ENCODE measurements around the gene PROSER3. TPM values are rescaled to one million over a fixed set of nuclear protein-coding genes. Genes with fewer than 3 reads are reported as not detected.
A peak's percentile ranks its signal among the peaks of the same experiment; 100 is the strongest.

The PROSER3 gene
- total and polyA plus RNA-seq, 2 of the 13 experiments (the other 11 are each of a cell fraction or from before 2014, with no cell fraction given) = 5.1 to 5.7 TPM

DNA sequence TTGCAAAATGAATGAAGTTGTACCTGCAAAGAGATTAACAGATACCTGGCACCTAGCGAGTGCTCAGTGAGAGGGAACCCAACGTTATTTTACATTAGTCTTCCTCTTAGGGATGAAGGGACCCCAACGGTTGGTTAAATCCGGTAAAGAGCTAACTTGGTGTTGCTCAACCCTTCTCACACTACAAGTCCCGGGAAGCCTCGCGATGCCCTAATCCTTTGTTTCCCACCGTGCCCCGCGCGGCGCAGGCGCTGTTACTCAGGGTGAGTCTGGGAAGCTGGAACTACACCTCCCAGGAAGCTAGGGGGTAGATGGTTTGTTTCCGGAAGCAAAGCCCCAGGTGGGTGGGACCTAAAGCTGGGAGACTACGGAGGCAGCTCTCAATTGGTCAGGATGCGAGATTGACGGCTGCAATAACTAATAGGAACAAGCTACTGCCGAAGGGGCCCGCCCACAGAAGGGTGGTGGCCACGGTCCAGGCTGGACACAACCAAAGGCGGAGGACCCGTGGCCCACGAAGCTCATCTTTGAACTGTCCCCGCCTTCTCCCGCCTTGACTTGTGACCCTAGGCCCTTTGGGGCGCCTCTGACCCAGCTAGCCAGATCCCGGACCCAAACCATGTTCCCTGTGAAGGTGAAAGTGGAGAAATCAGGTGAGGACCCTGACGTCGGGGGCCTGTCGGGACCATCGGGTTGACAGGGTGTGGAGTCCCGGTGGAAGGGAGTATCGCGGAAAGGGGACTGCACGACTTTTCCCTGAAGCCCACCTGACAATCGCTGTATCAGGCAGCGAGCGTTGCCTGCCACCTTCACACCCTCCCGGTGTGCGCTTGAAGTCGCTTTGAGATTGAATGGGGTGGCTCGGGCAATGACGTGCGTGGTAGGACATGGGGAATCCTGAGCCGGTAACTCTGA lies 9.6 kb upstream of the PROSER3 start, which contains the start of gene LIN37 (continued):
- TF ChIP-seq NFATC3 (CRISPR knock-in tag; IDR thresholded peaks at IDR 0.05) (no peak), TRIM24 (CRISPR knock-in tag; IDR thresholded peaks at IDR 0.05) (no peak), ZNF20 (CRISPR knock-in tag; IDR thresholded peaks at IDR 0.05) (no peak), GATA4 (IDR thresholded peaks at IDR 0.05; ENCODE audit: borderline replicate concordance, low read depth) (peak; percentile 36; the same call in 1 of the 2 replicates), ZKSCAN5 (CRISPR knock-in tag; IDR thresholded peaks at IDR 0.05) (no peak), ZFP36L1 (CRISPR knock-in tag; IDR thresholded peaks at IDR 0.05) (no peak), TEAD3 (CRISPR knock-in tag; optimal IDR thresholded peaks at IDR 0.05; ENCODE audit: borderline replicate concordance) (no peak), ZNF496 (CRISPR knock-in tag; IDR thresholded peaks at IDR 0.05; ENCODE audit: insufficient replicate concordance) (no peak), SSRP1 (CRISPR knock-in tag; IDR thresholded peaks at IDR 0.05) (no peak), ZNF772 (CRISPR knock-in tag; IDR thresholded peaks at IDR 0.05) (peak; percentile 45; the same call in 1 of the 2 replicates), HDAC1 (CRISPR knock-in tag; IDR thresholded peaks at IDR 0.05) (peak; percentile 78; the same call in 1 of the 2 replicates), ZFP41 (CRISPR knock-in tag; IDR thresholded peaks at IDR 0.05; ENCODE audit: borderline replicate concordance) (no peak), POGZ (CRISPR knock-in tag; IDR thresholded peaks at IDR 0.05) (peak; percentile 61), TBX2 (CRISPR knock-in tag; IDR thresholded peaks at IDR 0.05; ENCODE audit: borderline replicate concordance) (peak; percentile 61)
- TF ChIP-seq, protein P1, sequence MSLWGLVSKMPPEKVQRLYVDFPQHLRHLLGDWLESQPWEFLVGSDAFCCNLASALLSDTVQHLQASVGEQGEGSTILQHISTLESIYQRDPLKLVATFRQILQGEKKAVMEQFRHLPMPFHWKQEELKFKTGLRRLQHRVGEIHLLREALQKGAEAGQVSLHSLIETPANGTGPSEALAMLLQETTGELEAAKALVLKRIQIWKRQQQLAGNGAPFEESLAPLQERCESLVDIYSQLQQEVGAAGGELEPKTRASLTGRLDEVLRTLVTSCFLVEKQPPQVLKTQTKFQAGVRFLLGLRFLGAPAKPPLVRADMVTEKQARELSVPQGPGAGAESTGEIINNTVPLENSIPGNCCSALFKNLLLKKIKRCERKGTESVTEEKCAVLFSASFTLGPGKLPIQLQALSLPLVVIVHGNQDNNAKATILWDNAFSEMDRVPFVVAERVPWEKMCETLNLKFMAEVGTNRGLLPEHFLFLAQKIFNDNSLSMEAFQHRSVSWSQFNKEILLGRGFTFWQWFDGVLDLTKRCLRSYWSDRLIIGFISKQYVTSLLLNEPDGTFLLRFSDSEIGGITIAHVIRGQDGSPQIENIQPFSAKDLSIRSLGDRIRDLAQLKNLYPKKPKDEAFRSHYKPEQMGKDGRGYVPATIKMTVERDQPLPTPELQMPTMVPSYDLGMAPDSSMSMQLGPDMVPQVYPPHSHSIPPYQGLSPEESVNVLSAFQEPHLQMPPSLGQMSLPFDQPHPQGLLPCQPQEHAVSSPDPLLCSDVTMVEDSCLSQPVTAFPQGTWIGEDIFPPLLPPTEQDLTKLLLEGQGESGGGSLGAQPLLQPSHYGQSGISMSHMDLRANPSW (CRISPR knock-in tag; IDR thresholded peaks at IDR 0.05; ENCODE audit: borderline replicate concordance) = peak; percentile 69; the same call in 1 of the 2 replicates
- TF ChIP-seq, protein P2, sequence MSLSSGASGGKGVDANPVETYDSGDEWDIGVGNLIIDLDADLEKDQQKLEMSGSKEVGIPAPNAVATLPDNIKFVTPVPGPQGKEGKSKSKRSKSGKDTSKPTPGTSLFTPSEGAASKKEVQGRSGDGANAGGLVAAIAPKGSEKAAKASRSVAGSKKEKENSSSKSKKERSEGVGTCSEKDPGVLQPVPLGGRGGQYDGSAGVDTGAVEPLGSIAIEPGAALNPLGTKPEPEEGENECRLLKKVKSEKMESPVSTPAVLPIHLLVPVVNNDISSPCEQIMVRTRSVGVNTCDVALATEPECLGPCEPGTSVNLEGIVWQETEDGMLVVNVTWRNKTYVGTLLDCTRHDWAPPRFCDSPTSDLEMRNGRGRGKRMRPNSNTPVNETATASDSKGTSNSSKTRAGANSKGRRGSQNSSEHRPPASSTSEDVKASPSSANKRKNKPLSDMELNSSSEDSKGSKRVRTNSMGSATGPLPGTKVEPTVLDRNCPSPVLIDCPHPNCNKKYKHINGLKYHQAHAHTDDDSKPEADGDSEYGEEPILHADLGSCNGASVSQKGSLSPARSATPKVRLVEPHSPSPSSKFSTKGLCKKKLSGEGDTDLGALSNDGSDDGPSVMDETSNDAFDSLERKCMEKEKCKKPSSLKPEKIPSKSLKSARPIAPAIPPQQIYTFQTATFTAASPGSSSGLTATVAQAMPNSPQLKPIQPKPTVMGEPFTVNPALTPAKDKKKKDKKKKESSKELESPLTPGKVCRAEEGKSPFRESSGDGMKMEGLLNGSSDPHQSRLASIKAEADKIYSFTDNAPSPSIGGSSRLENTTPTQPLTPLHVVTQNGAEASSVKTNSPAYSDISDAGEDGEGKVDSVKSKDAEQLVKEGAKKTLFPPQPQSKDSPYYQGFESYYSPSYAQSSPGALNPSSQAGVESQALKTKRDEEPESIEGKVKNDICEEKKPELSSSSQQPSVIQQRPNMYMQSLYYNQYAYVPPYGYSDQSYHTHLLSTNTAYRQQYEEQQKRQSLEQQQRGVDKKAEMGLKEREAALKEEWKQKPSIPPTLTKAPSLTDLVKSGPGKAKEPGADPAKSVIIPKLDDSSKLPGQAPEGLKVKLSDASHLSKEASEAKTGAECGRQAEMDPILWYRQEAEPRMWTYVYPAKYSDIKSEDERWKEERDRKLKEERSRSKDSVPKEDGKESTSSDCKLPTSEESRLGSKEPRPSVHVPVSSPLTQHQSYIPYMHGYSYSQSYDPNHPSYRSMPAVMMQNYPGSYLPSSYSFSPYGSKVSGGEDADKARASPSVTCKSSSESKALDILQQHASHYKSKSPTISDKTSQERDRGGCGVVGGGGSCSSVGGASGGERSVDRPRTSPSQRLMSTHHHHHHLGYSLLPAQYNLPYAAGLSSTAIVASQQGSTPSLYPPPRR (CRISPR knock-in tag; IDR thresholded peaks at IDR 0.05; ENCODE audit: borderline replicate concordance) = peak; percentile 42; the same call in 1 of the 2 replicates
- TF ChIP-seq, protein P3, sequence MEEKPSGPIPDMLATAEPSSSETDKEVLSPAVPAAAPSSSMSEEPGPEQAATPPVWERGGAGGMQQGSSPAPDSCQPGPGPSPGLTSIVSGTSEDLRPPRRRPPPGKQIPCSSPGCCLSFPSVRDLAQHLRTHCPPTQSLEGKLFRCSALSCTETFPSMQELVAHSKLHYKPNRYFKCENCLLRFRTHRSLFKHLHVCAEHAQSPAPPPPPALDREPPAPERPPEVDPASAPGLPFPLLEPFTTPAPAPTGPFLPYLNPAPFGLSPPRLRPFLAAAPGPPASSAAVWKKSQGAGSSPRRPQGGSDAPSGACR (CRISPR knock-in tag; IDR thresholded peaks at IDR 0.05) = no peak

Measured in HepG2 (cell line).